Ovary (tissue), 9 donors: Measurements from ENCODE around the gene POLN. TPM values are rescaled to one million over a fixed set of nuclear protein-coding genes. Genes with fewer than 3 reads are reported as not detected.

Source experiments
- DNase-seq, 5 donors: peaks; one replicate each; pipeline ENCODE4 v3.0.0-alpha.2; 2019 to 2020
- H3K27ac ChIP-seq, 2 donors: fragments of 200-600 bp; one replicate each; pipeline versions ENCODE4 v1.5.1 to v1.8.0; 2019 to 2022
- H3K27me3 ChIP-seq: fragments of 200-600 bp; one replicate; pipeline ENCODE4 v1.8.0; 2022
- H3K36me3 ChIP-seq: fragments of 200-600 bp; sonication (generic); one replicate; pipeline ENCODE4 v1.5.1; 2019
- H3K4me1 ChIP-seq: one replicate; pipeline ENCODE4 v1.8.1; 2013; ENCODE audit warnings: mild to moderate bottlenecking, moderate library complexity; ENCODE audit not compliant: insufficient read depth
- H3K4me3 ChIP-seq: fragments of 200-600 bp; sonication (generic); one replicate; pipeline ENCODE4 v1.5.1; 2017
- H3K9me3 ChIP-seq, 2 donors: fragments of 200-600 bp in 1 of 2; sonication (generic) in 1 of 2; one replicate each; pipeline versions ENCODE4 v1.5.1 to v1.8.1; 2013 to 2019; ENCODE audit warnings: mild to moderate bottlenecking in 1 of 2, moderate library complexity in 1 of 2
- CTCF ChIP-seq, 3 donors: fragments of 450-650 bp in 2 of 3; fragments of 200-600 bp in 1 of 3; IDR thresholded peaks; one replicate each; pipeline versions ENCODE4 v1.5.1 to v1.8.0; 2016 to 2022; ENCODE audit warnings: antibody characterized with exemption in 3 of 3, mild to moderate bottlenecking in 1 of 3
- EP300 ChIP-seq: sonication (generic); formaldehyde crosslinking; IDR thresholded peaks from one replicate; pipeline ENCODE4 v1.6.1; 2017; ENCODE audit warnings: antibody characterized with exemption
- POLR2A ChIP-seq: fragments of 450-650 bp; IDR thresholded peaks from one replicate; pipeline ENCODE4 v1.6.1; 2017; ENCODE audit warnings: antibody characterized with exemption, mild to moderate bottlenecking, moderate library complexity
- WGBS, 3 donors: extraction: QIAGEN DNeasy Blood & Tissue Kit in 1 of 3; methylation state at CpG; one replicate each; pipeline versions ENCODE4 v1.1.5 to v1.1.7; 2013 to 2017; 5-methylcytosine and 5-hydroxymethylcytosine counted together
- intact Hi-C, 4 donors: fragments of 100-400 bp; cut with DNase I; formaldehyde crosslinking; loops; one replicate each; pipeline versions ENCODE4 v1.11.0 to v1.15.1; 2022 to 2023
- polyA plus RNA-seq, 2 donors: library from polyadenylated mRNA; stranded (reverse); fragments of 200-250 nt in 1 of 2; fragments of 350-450 nt in 1 of 2; fragmentation: Illumina TruSeq in 1 of 2; extraction: RNeasy Lipid Tissue Mini Kit (QIAGEN cat#74804) in 1 of 2; gene quantifications; one replicate each; pipeline ENCODE4 v1.2.3, GENCODE V29; 2013 to 2014
- total RNA-seq, 7 donors: library from RNA; depleted of rRNA in 2 of 7; stranded (reverse); fragments of >200 nt in 2 of 7; fragmentation: NEBNext Ultra II Directional in 3 of 7; extraction: Animal tissue kit (Norgen Biotek cat#: 25700) in 3 of 7; gene quantifications; one replicate each; pipeline versions ENCODE4 v1.1.0 to v1.2.4, GENCODE V29; 2016 to 2023
- donor health status: DM: no; HTN: no; CAD: no; lungs with moderate emphysema.
- donor health status: DM: no; HTN: no; CAD: no.
- donor health status: Bipolar disorder and iron deficiency.
- donor health status: DM: yes; HTN: yes; CAD: no.
- donor health status: DM: no; HTN: no; CAD: no.
- donor health status: DM: yes; HTN: yes; CAD: no.

Gene POLN
- total and polyA plus RNA-seq, 9 donors = 0.95 to 11.4 (median 3.1) TPM

- H3K36me3 ChIP-seq = no peaks in the 10 kb centered on the region
- H3K4me3 ChIP-seq = no peak overlapping the region
- intact Hi-C loops = no loop called here
- peaks cover 6% of the 10 kb centered on the region for H3K4me1 ChIP-seq
- DNase-seq = no peak
- no peak for TF ChIP-seq EP300
- H3K27ac ChIP-seq = no peak overlapping the region
- no peaks in the 10 kb centered on the region for H3K9me3 ChIP-seq
- 84 to 86% (median 84%) methylated on average over 8 of the region's 8 CpGs for WGBS, 3 donors
- peaks cover 4% of the 10 kb centered on the region for H3K27me3 ChIP-seq
Measured at GRCh38 chr4:2042947-2043395, 198.9 kb downstream of the POLN start.

- intact Hi-C loops = no loop called here
- H3K4me1 ChIP-seq = peaks cover 6% of the 10 kb centered on the region
- peaks cover 4% of the 10 kb centered on the region for H3K27me3 ChIP-seq
- H3K4me3 ChIP-seq = peak overlapping the region; percentile 46
- H3K9me3 ChIP-seq = no peaks in the 10 kb centered on the region
- WGBS, 3 donors = 2 to 6% (median 5%) methylated on average over 6 to 80 of the region's 80 CpGs
- DNase-seq = peak in 1 of 5 donors; percentile 38
- no peak for TF ChIP-seq POLR2A
- TF ChIP-seq CTCF (IDR thresholded peaks at IDR 0.05) = no peak
- no peak for TF ChIP-seq EP300
- no peaks in the 10 kb centered on the region for H3K36me3 ChIP-seq
- no peak overlapping the region for H3K27ac ChIP-seq
Measured at GRCh38 chr4:2042204-2042946, 199.5 kb downstream of the POLN start.

GRCh38 chr4:2041239-2042130 lies 200.4 kb downstream of the POLN start:
- Histone ChIP-seq H3K27me3 (peaks cover 4% of the 10 kb centered on the region), H3K9me3 (no peaks in the 10 kb centered on the region), H3K4me1 (peaks cover 6% of the 10 kb centered on the region), H3K27ac (no peak overlapping the region), H3K36me3 (no peaks in the 10 kb centered on the region), H3K4me3 (peak overlapping the region; percentile 46)
- intact Hi-C loops = no loop called here
- WGBS, 3 donors = 0 to 1% (median 1%) methylated on average over 82 to 94 of the region's 94 CpGs
- peak; percentile 52 to 77 (median 64) for DNase-seq
- TF ChIP-seq EP300 = no peak
- TF ChIP-seq CTCF (IDR thresholded peaks at IDR 0.05) = no peak
- TF ChIP-seq POLR2A = no peak

- no peak overlapping the region for H3K4me3 ChIP-seq
- peaks cover 6% of the 10 kb centered on the region for H3K4me1 ChIP-seq
- TF ChIP-seq POLR2A = no peak
- no peak for TF ChIP-seq EP300
- TF ChIP-seq CTCF (IDR thresholded peaks at IDR 0.05) = no peak
- intact Hi-C loops = no loop called here
- WGBS, 3 donors = 4 to 6% (median 4%) methylated on average over 64 to 91 of the region's 91 CpGs
- peaks cover 4% of the 10 kb centered on the region for H3K27me3 ChIP-seq
- H3K9me3 ChIP-seq = no peaks in the 10 kb centered on the region
- no peak for DNase-seq
- H3K27ac ChIP-seq = no peak overlapping the region
- no peaks in the 10 kb centered on the region for H3K36me3 ChIP-seq
Measured at GRCh38 chr4:2040391-2041238, 201.3 kb downstream of the POLN start.
